ENCODE data around the gene PACSIN2.

- TF ChIP-seq CTCF (IDR thresholded peaks at IDR 0.05) = no peak
- no peak for TF ChIP-seq POLR2A (IDR thresholded peaks at IDR 0.05)
Observed at GRCh38 chr22:42893371-42894150, 121.4 kb downstream of the PACSIN2 start.
